Thoracic aorta (tissue), 2 donors: ENCODE results near the gene PSPH. TPM values are rescaled to one million over a fixed set of nuclear protein-coding genes. Genes with fewer than 3 reads are reported as not detected.

ENCODE experiments used
- ATAC-seq: fragments of 150-250 bp; one replicate; pipeline ENCODE4 v1.8.0; 2017; ENCODE audit warnings: low read depth; ENCODE audit not compliant: insufficient number of reproducible peaks, low FRiP score
- DNase-seq: peaks from one replicate; pipeline ENCODE4 v3.0.0-alpha.2; 2020; ENCODE audit warnings: low spot score
- H3K27ac ChIP-seq, 2 donors: fragments of 200-600 bp; sonication (generic); 1 replicate in 1 of 2; 2 replicates in 1 of 2; pipeline ENCODE4 v1.5.1; 2016; ENCODE audit warnings: mild to moderate bottlenecking in 2 of 2, moderate library complexity in 2 of 2
- H3K27me3 ChIP-seq: fragments of 200-600 bp; sonication (generic); replicated peaks from 2 replicates; pipeline ENCODE4 v1.6.0; 2016; ENCODE audit warnings: mild to moderate bottlenecking; ENCODE audit not compliant: insufficient read depth
- H3K36me3 ChIP-seq: fragments of 200-600 bp; sonication (generic); one replicate; pipeline ENCODE4 v1.5.1; 2016
- H3K4me1 ChIP-seq, 2 donors: fragments of 200-600 bp; sonication (generic); 1 replicate in 1 of 2; 2 replicates in 1 of 2; pipeline versions ENCODE4 v1.5.1 to v1.6.0; 2016; ENCODE audit warnings: low read depth in 2 of 2, mild to moderate bottlenecking in 1 of 2; ENCODE audit not compliant: control insufficient read depth in 1 of 2
- H3K4me3 ChIP-seq: fragments of 200-600 bp; sonication (generic); 2 replicates; pipeline ENCODE4 v1.5.1; 2016; ENCODE audit warnings: mild to moderate bottlenecking
- H3K9me3 ChIP-seq: fragments of 200-600 bp; sonication (generic); 2 replicates; pipeline ENCODE4 v1.5.1; 2016
- CTCF ChIP-seq: fragments of 200-600 bp; sonication (generic); IDR thresholded peaks from one replicate; pipeline ENCODE4 v1.5.1; 2019; ENCODE audit warnings: antibody characterized with exemption
- total RNA-seq, 2 donors: library from RNA; depleted of rRNA; stranded (reverse); fragments of >200 nt; gene quantifications; one replicate each; pipeline versions ENCODE4 v1.1.0 to v1.2.3, GENCODE V29; 2016

The PSPH gene
- total RNA-seq, 2 donors from 2014 or later = 5.1 to 5.8 TPM

GRCh38 chr7:56063882-56064625 lies 12.8 kb upstream of the PSPH start, which contains the start of gene SUMF2:
Gene SUMF2 (plus strand): TSS chr7:56064286. CDS start chr7:56064312, 26 bp downstream.
- DNase-seq (peak; percentile 60), ATAC-seq (peak; percentile 83)
- H3K4me1 ChIP-seq = peaks cover 8 to 21% of the 10 kb centered on the region in 2 donors
- no peaks in the 10 kb centered on the region for H3K9me3 ChIP-seq
- H3K4me3 ChIP-seq = peak within 1 kb of the TSS; percentile 96
- H3K27ac ChIP-seq = peak within 1 kb of the TSS; percentile 90 to 92
- TF ChIP-seq CTCF = peak; percentile 33
- H3K27me3 ChIP-seq = no peaks in the 10 kb centered on the region
- peaks cover 25% of the 10 kb centered on the region for H3K36me3 ChIP-seq

GRCh38 chr7:56063500-56063881 lies 12.2 kb upstream of the PSPH start:
- no peak for TF ChIP-seq CTCF
- H3K27ac ChIP-seq = peak overlapping the region; percentile 90 to 92
- no peaks in the 10 kb centered on the region for H3K9me3 ChIP-seq
- ATAC-seq (no peak), DNase-seq (no peak)
- H3K36me3 ChIP-seq = peaks cover 22% of the 10 kb centered on the region
- H3K27me3 ChIP-seq = no peaks in the 10 kb centered on the region
- peaks cover 8 to 21% of the 10 kb centered on the region in 2 donors for H3K4me1 ChIP-seq
- peak overlapping the region; percentile 96 for H3K4me3 ChIP-seq

GRCh38 chr7:56062382-56062781 lies 11.1 kb upstream of the PSPH start:
- Histone ChIP-seq H3K27ac (peak overlapping the region in 1 of 2 donors; percentile 57), H3K36me3 (peaks cover 32% of the 10 kb centered on the region), H3K9me3 (no peaks in the 10 kb centered on the region), H3K4me3 (no peak overlapping the region), H3K4me1 (peaks cover 8 to 21% of the 10 kb centered on the region in 2 donors), H3K27me3 (no peaks in the 10 kb centered on the region)
- no peak for TF ChIP-seq CTCF
- DNase-seq = no peak
- ATAC-seq = no peak

- Histone ChIP-seq H3K9me3 (no peaks in the 10 kb centered on the region), H3K27ac (no peak overlapping the region), H3K27me3 (no peaks in the 10 kb centered on the region), H3K36me3 (peaks cover 51% of the 10 kb centered on the region), H3K4me1 (peaks cover 14 to 28% of the 10 kb centered on the region in 2 donors), H3K4me3 (no peak overlapping the region)
- no peak for ATAC-seq
- DNase-seq = no peak
- TF ChIP-seq CTCF = no peak
These were observed 2.7 kb upstream of the PSPH start for GRCh38 chr7:56053993-56054392.

- DNase-seq (no peak), ATAC-seq (no peak)
- H3K9me3 ChIP-seq = no peaks in the 10 kb centered on the region
- no peak overlapping the region for H3K4me3 ChIP-seq
- H3K27ac ChIP-seq = peak overlapping the region in 1 of 2 donors; percentile 38
- peaks cover 50% of the 10 kb centered on the region for H3K36me3 ChIP-seq
- peaks cover 14 to 34% of the 10 kb centered on the region in 2 donors for H3K4me1 ChIP-seq
- TF ChIP-seq CTCF = no peak
- H3K27me3 ChIP-seq = no peaks in the 10 kb centered on the region
These were observed 2.1 kb upstream of the PSPH start for GRCh38 chr7:56053379-56053778.
